LHCN-M2 (cell line): ENCODE measurements around the gene HLA-B. TPM values are rescaled to one million over a fixed set of nuclear protein-coding genes. Genes with fewer than 3 reads are reported as not detected.

Experiments
- DNase-seq: peaks from one replicate; pipeline ENCODE4 v3.0.0-alpha.2; 2012; ENCODE audit warnings: low read depth
- total RNA-seq: library from RNA; depleted of rRNA; stranded (reverse); fragments of >200 nt; gene quantifications from 2 replicates; pipeline ENCODE4 v1.2.3, GENCODE V29; 2014

The HLA-B gene
- total RNA-seq, 1 experiment from 2014 or later = 58.7 TPM

DNA sequence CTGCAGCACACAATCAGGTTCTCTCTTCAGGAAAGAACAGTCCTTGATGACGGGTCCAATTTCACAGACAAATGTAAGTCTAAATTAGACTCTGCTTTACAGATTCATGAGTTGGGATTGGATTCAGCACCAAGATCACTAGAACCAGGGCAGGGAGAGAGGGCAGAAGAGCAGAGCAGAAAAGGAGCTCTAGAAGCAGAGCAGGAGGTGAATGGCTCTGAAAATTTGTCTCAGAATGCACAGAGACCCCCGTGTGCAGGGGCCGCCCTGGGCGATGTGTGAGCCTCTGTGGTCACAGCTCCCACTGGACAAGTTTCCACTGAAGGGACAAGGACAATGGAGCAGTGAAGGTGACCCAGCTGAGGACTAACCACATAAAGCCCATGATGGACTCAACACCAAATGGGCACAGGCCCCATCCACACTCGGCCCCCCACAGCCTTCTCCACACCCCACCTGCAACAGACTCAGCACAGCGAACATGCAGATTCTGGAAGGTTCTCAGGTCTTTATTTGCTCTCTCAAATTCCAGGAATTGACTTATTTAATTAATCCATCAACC, 3.5 kb downstream of the HLA-B start:
- DNase-seq = no peak

GRCh38 chr6:31352683-31353383, 4.1 kb downstream of the HLA-B start:
- DNase-seq = no peak

DNA sequence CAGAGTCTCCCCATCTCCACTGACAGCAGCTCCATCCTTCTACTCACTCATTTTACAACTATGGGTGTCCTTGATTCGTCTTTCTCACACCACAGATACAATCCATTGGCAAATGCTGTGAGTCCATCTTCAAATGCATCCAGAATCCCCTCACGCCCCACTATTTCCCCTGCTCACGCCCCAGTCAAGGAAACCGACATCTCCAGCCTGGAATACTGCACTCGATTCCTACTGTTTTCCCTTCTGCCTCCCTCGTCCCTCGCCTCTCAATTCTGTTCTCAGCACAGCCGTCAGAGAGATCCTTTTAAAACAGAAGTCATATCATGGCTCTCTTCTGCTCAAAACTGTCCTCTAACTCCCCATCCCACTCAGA, 4.7 kb downstream of the HLA-B start:
- DNase-seq = no peak

- no peak for DNase-seq
Observed at GRCh38 chr6:31351401-31352309, 5.3 kb downstream of the HLA-B start.

- no peak for DNase-seq
Observed at GRCh38 chr6:31351033-31351380, 6.0 kb downstream of the HLA-B start.

- DNase-seq = no peak
Observed at GRCh38 chr6:31350196-31351032, 6.6 kb downstream of the HLA-B start.

GRCh38 chr6:31349301-31349700, 7.7 kb downstream of the HLA-B start:
- DNase-seq = no peak

DNA sequence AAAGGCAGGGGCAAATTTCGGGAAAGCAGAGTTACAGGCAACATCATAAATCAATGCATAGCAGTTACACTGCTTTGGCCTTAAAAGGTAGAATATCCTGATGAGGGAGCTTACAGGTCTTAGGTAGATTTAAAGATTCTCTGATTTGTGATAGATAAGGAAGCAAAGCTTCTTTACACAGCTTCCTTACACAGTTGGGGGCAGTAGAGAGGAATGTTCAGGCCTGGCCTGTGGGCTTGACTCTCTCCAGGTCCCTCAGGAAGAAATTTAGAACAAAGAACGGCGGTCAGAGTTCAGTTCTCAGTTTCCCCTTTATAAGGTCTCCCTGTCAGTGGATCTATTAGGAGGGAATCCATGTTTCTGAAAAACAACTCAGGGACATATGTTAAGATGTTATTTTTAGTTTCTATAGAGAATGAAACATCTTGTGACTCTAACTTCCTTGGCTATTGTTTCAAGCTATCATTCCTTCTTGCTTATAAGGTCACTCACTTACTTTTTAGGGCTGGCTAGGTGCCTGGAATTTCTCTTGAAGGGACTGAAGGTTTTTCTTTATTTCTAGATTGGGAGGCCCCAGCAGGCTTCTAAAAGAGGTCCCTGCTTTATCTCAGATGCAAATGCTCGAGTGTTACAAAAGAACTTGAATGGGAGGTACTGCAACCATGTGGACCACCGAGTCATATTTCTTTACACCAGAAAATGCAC, 11.8 kb downstream of the HLA-B start:
- DNase-seq = no peak

DNA sequence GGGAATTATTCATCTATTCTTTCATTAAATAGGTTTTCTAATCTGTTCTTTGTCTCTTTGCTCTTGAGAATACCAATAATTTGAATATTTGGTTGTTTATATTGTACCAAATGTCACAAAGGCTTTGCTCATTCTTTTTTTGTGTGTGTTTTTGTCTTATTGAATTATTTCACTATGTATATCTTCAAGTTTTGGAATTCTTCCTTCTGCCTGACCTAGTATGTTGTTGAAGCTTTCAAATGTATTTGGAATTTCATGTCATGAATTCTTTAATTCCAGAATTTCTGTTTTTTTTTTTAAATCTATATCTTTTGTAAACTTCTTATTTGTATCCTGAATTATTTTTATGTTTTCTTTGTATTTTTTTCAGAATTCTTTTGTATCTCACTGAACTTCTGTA, 16.8 kb downstream of the HLA-B start:
- no peak for DNase-seq

- no peak for DNase-seq
Observed at GRCh38 chr6:31339210-31339609, 17.8 kb downstream of the HLA-B start.

DNA sequence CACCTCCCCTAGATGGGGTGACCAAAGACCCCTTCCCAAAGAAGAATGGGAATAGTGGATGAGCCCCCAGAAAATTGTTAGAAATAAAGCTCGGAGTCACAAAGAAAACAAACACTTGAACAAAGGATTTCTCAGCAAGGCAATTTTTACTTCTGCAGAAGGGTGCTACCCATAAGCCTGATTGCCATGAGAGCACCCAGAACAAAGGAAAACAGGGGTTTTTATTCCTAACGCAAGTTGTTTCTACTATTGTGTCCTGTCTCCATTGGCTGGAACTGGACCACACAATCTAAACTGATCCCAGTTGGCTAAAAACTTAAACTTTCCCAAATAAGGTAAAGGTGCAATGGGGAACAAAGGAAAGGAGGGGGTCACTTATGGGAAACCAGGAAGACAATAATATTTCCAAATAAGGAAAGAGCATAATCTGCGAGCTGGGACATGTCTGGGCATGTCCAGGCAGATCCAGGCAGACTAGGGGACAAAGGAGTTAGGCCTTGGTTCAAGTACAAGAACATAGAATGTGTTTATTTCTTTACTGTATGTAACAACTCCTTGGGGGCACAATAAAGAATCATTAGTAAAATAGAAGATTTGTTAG, 20.0 kb downstream of the HLA-B start:
- peak; percentile 19 for DNase-seq

GRCh38 chr6:31332637-31333602, 24.1 kb downstream of the HLA-B start:
- peak; percentile 41 for DNase-seq

DNA sequence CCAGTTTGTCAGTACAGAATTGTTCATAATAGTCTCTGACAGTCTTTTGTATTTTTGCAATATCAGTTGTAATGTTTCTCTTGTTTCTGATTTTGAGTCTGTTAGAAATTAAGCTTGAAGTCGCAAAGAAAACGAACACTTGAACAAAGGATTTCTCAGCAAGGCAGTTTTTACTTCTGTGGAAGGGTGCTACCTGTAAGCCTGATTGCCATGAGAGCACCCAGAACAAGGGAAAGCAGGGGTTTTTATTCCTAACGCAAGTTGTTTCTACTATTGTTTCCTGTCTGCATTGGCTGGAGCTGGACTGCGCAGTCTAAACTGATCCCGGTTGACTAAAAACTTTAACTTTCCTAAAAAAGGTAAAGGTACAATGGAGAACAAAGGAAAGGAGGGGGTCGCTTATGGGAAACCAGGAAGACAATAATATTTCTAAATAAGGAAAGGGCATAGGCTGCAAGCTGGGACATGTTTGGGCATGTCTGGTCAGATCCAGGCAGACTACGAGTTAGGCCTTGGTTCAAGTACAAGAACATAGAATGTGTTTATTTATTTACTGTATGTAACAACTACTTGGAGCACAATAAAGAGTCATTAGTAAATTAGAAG, 28.5 kb downstream of the HLA-B start:
- no peak for DNase-seq

GRCh38 chr6:31321820-31322219, 35.2 kb downstream of the HLA-B start:
- no peak for DNase-seq

DNA sequence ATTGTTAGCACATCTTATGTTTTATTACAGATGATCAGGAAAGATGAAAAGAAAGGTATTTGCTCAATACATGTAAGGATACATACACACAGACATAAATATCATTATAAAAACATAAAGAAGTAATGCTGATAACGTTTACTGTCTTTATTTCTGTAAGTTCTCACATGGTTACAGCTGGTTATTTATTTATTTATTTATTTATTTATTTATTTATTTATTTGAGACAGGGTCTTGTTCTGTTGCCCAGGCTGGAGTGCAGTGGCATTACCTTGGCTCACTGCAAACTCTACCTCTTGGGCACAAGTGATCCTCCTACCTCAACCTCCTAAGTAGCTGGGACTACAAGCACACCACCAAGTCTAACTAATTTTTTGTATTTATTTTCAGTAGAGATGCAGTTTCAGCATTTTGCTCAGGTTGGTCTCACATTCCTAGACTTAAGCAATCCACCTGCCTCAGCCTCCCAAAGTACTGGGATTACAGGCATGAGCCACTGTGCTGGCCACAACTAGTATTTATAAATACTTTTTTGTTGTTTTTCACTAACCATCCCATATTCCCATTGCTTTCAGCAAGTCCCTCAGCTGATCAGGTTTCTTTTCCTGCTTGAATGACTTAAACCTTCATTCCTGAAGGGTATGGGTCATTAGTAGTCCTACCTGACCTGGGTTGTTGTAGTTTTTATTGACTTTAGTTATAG, 35.8 kb downstream of the HLA-B start:
- no peak for DNase-seq

DNA sequence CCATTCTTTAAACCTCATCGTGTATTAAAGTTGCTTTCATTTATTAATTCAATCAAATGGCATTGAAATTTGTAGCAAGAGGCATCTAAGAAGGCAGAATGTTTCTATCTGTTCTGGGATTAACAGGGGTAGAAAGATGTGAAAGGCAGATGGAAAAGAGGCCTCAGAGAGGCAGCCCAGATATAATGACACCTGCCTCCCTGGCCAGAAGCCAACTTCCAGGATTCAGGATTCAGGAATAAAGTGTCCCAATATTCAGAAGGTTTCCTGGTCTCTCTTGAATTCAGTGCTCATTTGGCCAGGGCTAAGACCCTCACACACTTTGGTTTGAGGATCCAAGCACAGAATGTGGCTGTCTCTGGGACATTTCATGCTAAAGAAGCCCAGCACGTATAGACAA, 39.9 kb downstream of the HLA-B start:
- no peak for DNase-seq

DNA sequence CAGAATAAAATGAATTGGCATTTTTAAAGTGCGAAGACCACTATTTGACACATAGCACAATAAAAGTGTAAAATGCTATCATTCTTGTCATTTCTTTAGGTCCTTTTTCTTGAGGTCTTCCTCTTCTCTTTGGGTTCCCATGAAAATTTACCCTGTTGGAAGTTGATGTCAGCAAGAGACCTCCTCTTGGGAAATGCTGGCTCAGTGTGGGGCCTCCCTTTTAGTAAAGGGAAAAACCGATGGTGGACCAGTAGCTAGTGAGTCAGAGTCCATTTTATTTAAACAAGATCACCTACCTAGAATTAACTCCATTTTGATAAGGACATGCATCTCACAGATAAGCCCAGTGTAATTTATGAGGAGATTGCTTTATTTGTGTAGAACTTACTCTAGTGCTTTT, 47.3 kb downstream of the HLA-B start:
- no peak for DNase-seq

DNA sequence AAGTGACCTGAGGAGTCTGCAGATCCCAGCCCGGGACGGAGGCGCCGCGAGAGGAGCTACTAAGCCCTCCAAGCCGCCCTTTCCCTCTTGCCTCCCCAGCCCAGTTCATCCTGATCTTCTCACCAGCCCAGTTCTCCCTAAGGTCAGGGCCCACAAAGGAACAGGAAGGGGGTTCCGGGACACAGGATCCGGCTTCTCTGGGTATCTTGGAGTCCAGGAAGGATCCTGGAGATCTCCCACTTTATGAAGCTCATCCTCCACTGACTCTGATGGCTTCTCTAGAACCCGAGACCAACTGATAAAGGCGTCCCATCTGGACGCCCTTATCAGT, 48.2 kb downstream of the HLA-B start:
- DNase-seq = no peak
